GM12892 (cell line): ENCODE data around the gene CD81.

Experiments
- POLR2A ChIP-seq: IDR thresholded peaks from 2 replicates; pipeline ENCODE4 v1.6.1; 2011; ENCODE audit warnings: low read depth, low read length, control low read depth
- POLR2AphosphoS5 ChIP-seq: IDR thresholded peaks from 2 replicates; pipeline ENCODE4 v1.6.1; 2011; ENCODE audit warnings: low read depth, low read length, control low read depth
- TAF1 ChIP-seq: IDR thresholded peaks from 2 replicates; pipeline ENCODE4 v1.6.1; 2011; ENCODE audit warnings: low read depth, mild to moderate bottlenecking, control low read depth, low read length, borderline replicate concordance

- TF ChIP-seq POLR2A (no peak), TAF1 (no peak), POLR2AphosphoS5 (no peak)
These were observed 33.5 kb downstream of the CD81 start for GRCh38 chr11:2410616-2411015.
